ENCODE measurements around the gene MARK4. TPM values are rescaled to one million over a fixed set of nuclear protein-coding genes. Genes with fewer than 3 reads are reported as not detected.
"Not testable (repeated sequence)": the region's sequence is repeated elsewhere in the genome, so short reads cannot be mapped to it uniquely, and the experiment has no call there.

MARK4 gene
- total RNA-seq, 4 donors from 2014 or later = 28.4 to 42.8 (median 35.3) TPM

GRCh38 chr19:45218426-45218825 is 32.6 kb upstream of the MARK4 start:
- DNase-seq (ENCODE audit: low spot score in 2 of 2) = no peak
- intact Hi-C loops (cut with DNase I; ENCODE audit: low total_unique reads) = no loop called here
- no peak overlapping the region for H3K4me3 ChIP-seq (ENCODE audit: low read depth, poor library complexity, severe bottlenecking)
- WGBS, 2 donors = 65 to 71% methylated on average over 4 of the region's 4 CpGs
- TF ChIP-seq POLR2A (IDR thresholded peaks at IDR 0.05) (no peak), CTCF (IDR thresholded peaks at IDR 0.05) (no peak)

GRCh38 chr19:45218911-45219743 is 31.9 kb upstream of the MARK4 start:
- no peak overlapping the region for H3K4me3 ChIP-seq (ENCODE audit: low read depth, poor library complexity, severe bottlenecking)
- DNase-seq (ENCODE audit: low spot score in 2 of 2) = no peak
- 71 to 72% methylated on average over 18 of the region's 18 CpGs for WGBS, 2 donors
- TF ChIP-seq POLR2A (IDR thresholded peaks at IDR 0.05) (no peak), CTCF (IDR thresholded peaks at IDR 0.05) (no peak)
- intact Hi-C loops (cut with DNase I; ENCODE audit: low total_unique reads) = no loop called here

GRCh38 chr19:45222724-45223123 is 28.3 kb upstream of the MARK4 start:
- TF ChIP-seq CTCF (IDR thresholded peaks at IDR 0.05) (no peak), POLR2A (IDR thresholded peaks at IDR 0.05) (no peak)
- 93 to 97% methylated on average over 6 of the region's 6 CpGs for WGBS, 2 donors

GRCh38 chr19:45223879-45224278 is 27.2 kb upstream of the MARK4 start:
- no peak overlapping the region for H3K4me3 ChIP-seq (ENCODE audit: low read depth, poor library complexity, severe bottlenecking)
- intact Hi-C loops (cut with DNase I; ENCODE audit: low total_unique reads) = no loop called here
- no peak for TF ChIP-seq POLR2A (IDR thresholded peaks at IDR 0.05)
- no peak for TF ChIP-seq CTCF (IDR thresholded peaks at IDR 0.05)
- no peak for DNase-seq (ENCODE audit: low spot score in 2 of 2)
- 93 to 94% methylated on average over 5 of the region's 5 CpGs for WGBS, 2 donors

More at GRCh38 chr19:45222724-45223123, 28.3 kb upstream of the MARK4 start:
- intact Hi-C loops (cut with DNase I; ENCODE audit: low total_unique reads) = no loop called here
- DNase-seq (ENCODE audit: low spot score in 2 of 2) = no peak
- no peak overlapping the region for H3K4me3 ChIP-seq (ENCODE audit: low read depth, poor library complexity, severe bottlenecking)

- intact Hi-C loops (cut with DNase I; ENCODE audit: low total_unique reads) = no loop called here
- no peak for DNase-seq (ENCODE audit: low spot score in 2 of 2)
- WGBS, 2 donors = 79 to 85% methylated on average over 2 to 4 of the region's 11 CpGs
- H3K4me3 ChIP-seq (ENCODE audit: low read depth, poor library complexity, severe bottlenecking) = no peak overlapping the region
- TF ChIP-seq POLR2A (IDR thresholded peaks at IDR 0.05) (no peak), CTCF (IDR thresholded peaks at IDR 0.05) (no peak)
Measured at GRCh38 chr19:45224645-45225044, 26.4 kb upstream of the MARK4 start.

- H3K4me3 ChIP-seq (ENCODE audit: low read depth, poor library complexity, severe bottlenecking); intact Hi-C loops (cut with DNase I; ENCODE audit: low total_unique reads); DNase-seq (ENCODE audit: low spot score in 2 of 2): not testable (repeated sequence)
- 81 to 92% methylated on average over 2 of the region's 2 CpGs for WGBS, 2 donors
Measured at GRCh38 chr19:45229056-45229455, 22.0 kb upstream of the MARK4 start.

All from lower leg skin (tissue), 4 donors.